K562 (cell line): ENCODE measurements around the gene ATP2A1. TPM values are rescaled to one million over a fixed set of nuclear protein-coding genes. Genes with fewer than 3 reads are reported as not detected.

Experiments
- ATAC-seq: fragments of 200-7000 bp; cut with Tn5 transposase; 3 replicates; pipeline ENCODE4 v1.9.1; 2020; ENCODE audit warnings: moderate library complexity
- BruUV-seq: library from RNA; stranded (reverse); fragments of 400-500 nt; replicated peaks from 2 replicates; lab custom pipeline; 2021; lab: Mats Ljungman, UMichigan
- CTCF ChIA-PET: fragments of 300-600 bp; formaldehyde crosslinking; extraction: SDS; loops from one replicate; lab custom pipeline; 2021; ENCODE audit warnings: low intra/inter-chr PET ratio; lab: Yijun Ruan, JAX
- POLR2A ChIA-PET: fragments of 300-600, 350-650 bp; sonication (Branson Sonifier 250); formaldehyde crosslinking; extraction: SDS; loops from one replicate; lab custom pipeline; 2021; ENCODE audit warnings: antibody characterized with exemption, inconsistent platforms; lab: Yijun Ruan, JAX
- DNase-seq, 4 experiments: peaks; one replicate each; pipeline versions ENCODE4 v3.0.0 to v3.0.0-alpha.2; 2011 to 2018; ENCODE audit warnings: low spot score in 3 of 4, mixed read lengths in 3 of 4; ENCODE audit errors: extremely low read depth in 1 of 4
- FAIRE-seq: peaks from 2 replicates; lab custom pipeline; 2011; peaks lifted over from hg19 to GRCh38; lab: Jason Lieb, UNC
- H2AFZ ChIP-seq: 2 replicates; pipeline ENCODE4 v1.6.0; 2011; ENCODE audit warnings: low read depth, low read length, control low read depth, inconsistent platforms
- H3K27ac ChIP-seq: fragments of 200-600 bp; 3 replicates; pipeline ENCODE4 v1.8.0; 2011; ENCODE audit warnings: low read depth, mild to moderate bottlenecking, control low read depth, inconsistent platforms, low read length, moderate library complexity, mixed read lengths; ENCODE audit errors: extremely low read depth
- H3K27me3 ChIP-seq, 2 experiments: fragments of 300-600 bp in 1 of 2; 2 replicates in 1 of 2; 3 replicates in 1 of 2; pipeline versions ENCODE4 v1.6.0 to v1.8.0; 2011; ENCODE audit warnings: inconsistent platforms in 2 of 2, low read length in 2 of 2, mild to moderate bottlenecking in 1 of 2, mixed read lengths in 1 of 2, moderate library complexity in 1 of 2; ENCODE audit not compliant: control insufficient read depth in 2 of 2, insufficient read depth in 2 of 2
- H3K36me3 ChIP-seq: fragments of 300-600 bp; 3 replicates; pipeline ENCODE4 v1.8.0; 2011; ENCODE audit warnings: mild to moderate bottlenecking, low read length, inconsistent platforms; ENCODE audit not compliant: control insufficient read depth, insufficient read depth
- H3K4me1 ChIP-seq, 2 experiments: fragments of 200-600 bp in 1 of 2; replicated peaks in 1 of 2; 2 replicates in 1 of 2; 3 replicates in 1 of 2; pipeline versions ENCODE4 v1.5.1 to v1.8.0; 2011; ENCODE audit warnings: inconsistent platforms in 2 of 2, low read length in 2 of 2, mild to moderate bottlenecking in 1 of 2, mixed read lengths in 1 of 2, moderate library complexity in 1 of 2; ENCODE audit not compliant: control insufficient read depth in 2 of 2, insufficient read depth in 2 of 2
- H3K4me2 ChIP-seq: 2 replicates; pipeline ENCODE4 v1.6.1; 2011; ENCODE audit warnings: low read length, control low read depth, inconsistent platforms, mixed read lengths; ENCODE audit not compliant: insufficient read depth
- H3K4me3 ChIP-seq: fragments of 200-600 bp; sonication (generic), shearing (Covaris generic); 2 replicates; pipeline ENCODE4 v1.5.1; 2016; ENCODE audit warnings: control low read depth, inconsistent platforms
- H3K79me2 ChIP-seq: fragments of 200-600 bp; 3 replicates; pipeline ENCODE4 v1.8.0; 2011; ENCODE audit warnings: low read length, inconsistent platforms; ENCODE audit not compliant: control insufficient read depth, insufficient read depth
- H3K9ac ChIP-seq, 2 experiments: 2 replicates each; pipeline versions ENCODE4 v1.6.0 to v1.6.1; 2011; ENCODE audit warnings: low read depth in 2 of 2, low read length in 2 of 2, control low read depth in 1 of 2, inconsistent platforms in 1 of 2, mild to moderate bottlenecking in 1 of 2, mixed read lengths in 1 of 2; ENCODE audit not compliant: insufficient read depth in 1 of 2
- H3K9me1 ChIP-seq: one replicate; pipeline ENCODE4 v1.6.0; 2011; ENCODE audit warnings: inconsistent platforms, mild to moderate bottlenecking, low read length, moderate library complexity; ENCODE audit not compliant: control insufficient read depth, insufficient read depth
- H3K9me3 ChIP-seq: replicated peaks from 2 replicates; pipeline ENCODE4 v1.5.1; 2011; ENCODE audit warnings: low read depth, low read length, inconsistent platforms; ENCODE audit not compliant: control insufficient read depth, insufficient read depth
- H4K20me1 ChIP-seq: replicated peaks from 2 replicates; pipeline ENCODE4 v1.6.1; 2011; ENCODE audit warnings: low read length, inconsistent platforms, mixed read lengths; ENCODE audit not compliant: control insufficient read depth, insufficient read depth
- NFXL1 ChIP-seq: fragments of 450-650 bp; formaldehyde crosslinking; IDR thresholded peaks from 2 replicates; pipeline ENCODE4 v1.4.0; 2021; ENCODE audit warnings: mild to moderate bottlenecking
- TBP ChIP-seq: optimal IDR thresholded peaks from 2 replicates; pipeline ENCODE3; 2011; ENCODE audit warnings: low read depth, low read length, improper control_type of control experiment
- ZNF134 ChIP-seq: fragments of 250-450 bp; sonication (Bioruptor Pico); conservative IDR thresholded peaks from 2 replicates; pipeline ENCODE4 v1.4.0; 2020
- ZNF146 ChIP-seq: IDR thresholded peaks from one replicate; pipeline ENCODE4 v1.6.1; 2018; ENCODE audit warnings: missing compliant biosample characterization; ENCODE audit not compliant: unreplicated experiment
- WGBS: fragments of 100-300 bp; shearing (Covaris generic); methylation state at CpG from one replicate; pipeline ENCODE4 v1.1.6; 2016; ENCODE audit warnings: low coverage, mixed read lengths; ENCODE audit not compliant: insufficient coverage; ENCODE audit errors: missing lambda C conversion rate; 5-methylcytosine and 5-hydroxymethylcytosine counted together
- in situ Hi-C: fragments of 300-500 bp; cut with MboI; formaldehyde crosslinking; loops from 4 replicates; pipeline ENCODE4 v1.15.0; 2018; ENCODE audit warnings: inconsistent platforms, mixed read lengths
- intact Hi-C: fragments of 100-400 bp; cut with micrococcal nuclease; formaldehyde crosslinking; loops from 2 replicates; pipeline ENCODE4 v1.14.2; 2022
- polyA plus RNA-seq, 8 experiments: library from polyadenylated mRNA; depleted of rRNA in 4 of 8; stranded (reverse) in 5 of 8; unstranded in 3 of 8; fragments of >200 nt; fragmentation: Nextera tagmentation in 2 of 8; fragmentation: Illumina TruSeq in 1 of 8; extraction: Ambion mirVana in 2 of 8; extraction: Trizol in 1 of 8; gene quantifications; 2 replicates each; pipeline versions ENCODE4 v1.2.1 to v1.2.3, GENCODE V29; 2011 to 2014; ENCODE audit warnings: inconsistent platforms in 1 of 8, missing spikeins in 1 of 8
- total RNA-seq, 7 experiments: library from RNA; depleted of rRNA in 6 of 7; stranded (reverse); fragments of >200 nt in 6 of 7; fragmentation: Illumina TruSeq in 2 of 7; extraction: Trizol in 2 of 7; gene quantifications; 2 replicates each; pipeline versions ENCODE4 v1.2.1 to v1.2.3, GENCODE V29; 2011 to 2021; ENCODE audit warnings: low replicate concordance in 1 of 7
- TF ChIP-seq, protein P1 (sequence below): fragments of 450-650 bp; formaldehyde crosslinking; IDR thresholded peaks from 2 replicates; pipeline ENCODE4 v1.4.0; 2020; ENCODE audit warnings: mild to moderate bottlenecking

Gene ATP2A1
- total and polyA plus RNA-seq, 9 of the 15 experiments (the other 6 are each of a cell fraction or from before 2014, with no cell fraction given) = 0.25 to 2.6 (median 0.65) TPM

DNA sequence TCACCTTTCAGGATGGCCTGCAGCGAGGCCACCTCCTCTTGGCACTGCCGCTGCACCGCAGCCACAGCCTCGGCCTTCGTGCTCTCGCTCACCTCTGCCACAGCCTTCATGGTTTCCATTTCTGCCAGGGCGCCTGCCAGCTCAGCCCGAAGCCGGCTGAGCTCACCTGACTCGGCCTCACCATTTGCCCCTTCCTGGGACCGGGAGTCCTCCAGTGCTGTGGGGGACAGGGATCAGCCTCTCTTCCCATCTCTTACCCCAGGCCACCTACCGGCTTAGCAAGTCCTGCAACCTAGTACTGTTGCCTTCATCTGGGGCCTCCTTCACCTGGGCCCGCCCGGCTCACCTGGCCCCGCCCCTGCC, 46.1 kb downstream of the ATP2A1 start:
- Histone ChIP-seq H3K4me3 (peak overlapping the region; percentile 100), H3K4me2 (peak overlapping the region; percentile 86)
- no peak for FAIRE-seq
- TF ChIP-seq ZNF146 (CRISPR knock-in tag) (peak; percentile 3), ZNF134 (CRISPR knock-in tag) (peak; percentile 69), TBP (no peak), NFXL1 (CRISPR knock-in tag) (no peak)
- TF ChIP-seq, protein P1, sequence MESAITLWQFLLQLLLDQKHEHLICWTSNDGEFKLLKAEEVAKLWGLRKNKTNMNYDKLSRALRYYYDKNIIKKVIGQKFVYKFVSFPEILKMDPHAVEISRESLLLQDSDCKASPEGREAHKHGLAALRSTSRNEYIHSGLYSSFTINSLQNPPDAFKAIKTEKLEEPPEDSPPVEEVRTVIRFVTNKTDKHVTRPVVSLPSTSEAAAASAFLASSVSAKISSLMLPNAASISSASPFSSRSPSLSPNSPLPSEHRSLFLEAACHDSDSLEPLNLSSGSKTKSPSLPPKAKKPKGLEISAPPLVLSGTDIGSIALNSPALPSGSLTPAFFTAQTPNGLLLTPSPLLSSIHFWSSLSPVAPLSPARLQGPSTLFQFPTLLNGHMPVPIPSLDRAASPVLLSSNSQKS (CRISPR knock-in tag) = no peak
- TF ChIP-seq, all 486 proteins: peak for 2
- Histone ChIP-seq H4K20me1 (no peaks in the 10 kb centered on the region), H3K79me2 (no peaks in the 10 kb centered on the region), H2AFZ (peak overlapping the region; percentile 96), H3K9ac (peak overlapping the region; percentile 10 to 91; a peak in 3 of 4 replicates), H3K4me1 (peaks cover 9 to 15% of the 10 kb centered on the region in 2 experiments), H3K9me1 (peaks cover 5% of the 10 kb centered on the region), H3K9me3 (no peaks in the 10 kb centered on the region), H3K27ac (no peak overlapping the region; the same call in 2 of the 3 replicates), H3K36me3 (no peaks in the 10 kb centered on the region), H3K27me3 (no peaks in the 10 kb centered on the region)
- in situ Hi-C loops (no loop called here), intact Hi-C loops (no loop called here)
- BruUV-seq = TSS peak; percentile 46
- ATAC-seq = peak; percentile 18; the same call in 2 of the 3 replicates
- POLR2A ChIA-PET = interaction anchor here (0.6 to 2.2 kb wide), 5 partner anchors 10 to 255 kb away, joined by 3 to 10 read pairs (median 4); no protein-coding TSS in a partner anchor
- CTCF ChIA-PET = no interaction called here
- DNase-seq = no peak
- 60% methylated on average over 11 of the region's 15 CpGs for WGBS
